UCSD-AML1 (cell line): ENCODE results near the gene KCNQ1.

Experiments
- DNase-seq: peaks from one replicate; lab custom pipeline; 2025; ENCODE audit not compliant: unreplicated experiment; lab: John Stamatoyannopoulos, UW

The KCNQ1 gene

GRCh38 chr11:2788168-2789071 lies 343.6 kb downstream of the KCNQ1 start:
- peak; percentile 85 for DNase-seq

GRCh38 chr11:2789331-2789730 lies 344.5 kb downstream of the KCNQ1 start:
- no peak for DNase-seq

GRCh38 chr11:2789791-2790567 lies 345.2 kb downstream of the KCNQ1 start:
- no peak for DNase-seq

- no peak for DNase-seq
Measured at GRCh38 chr11:2790568-2790921, 345.7 kb downstream of the KCNQ1 start.

GRCh38 chr11:2791139-2791520 lies 346.3 kb downstream of the KCNQ1 start:
- DNase-seq: no peak

GRCh38 chr11:2791521-2792380 lies 346.9 kb downstream of the KCNQ1 start:
- DNase-seq: no peak

- no peak for DNase-seq
Measured at GRCh38 chr11:2792381-2793250, 347.8 kb downstream of the KCNQ1 start.

GRCh38 chr11:2793701-2794045 lies 348.9 kb downstream of the KCNQ1 start:
- DNase-seq: no peak

GRCh38 chr11:2794046-2794967 lies 349.5 kb downstream of the KCNQ1 start:
- DNase-seq: peak; percentile 30

GRCh38 chr11:2794968-2795322 lies 350.1 kb downstream of the KCNQ1 start:
- DNase-seq: no peak

GRCh38 chr11:2795491-2795991 lies 350.7 kb downstream of the KCNQ1 start:
- no peak for DNase-seq

GRCh38 chr11:2796091-2796490 lies 351.3 kb downstream of the KCNQ1 start:
- DNase-seq: no peak

- no peak for DNase-seq
Measured at GRCh38 chr11:2796508-2797113, 351.8 kb downstream of the KCNQ1 start.

GRCh38 chr11:2797121-2797711 lies 352.4 kb downstream of the KCNQ1 start:
- DNase-seq: no peak

- no peak for DNase-seq
Measured at GRCh38 chr11:2797741-2798361, 353.0 kb downstream of the KCNQ1 start.

- DNase-seq: no peak
Measured at GRCh38 chr11:2798951-2799761, 354.3 kb downstream of the KCNQ1 start.
